Colon (tissue), 2 donors: ENCODE data around the gene TSKU.
"Not testable (repeated sequence)": the region's sequence is repeated elsewhere in the genome, so short reads cannot be mapped to it uniquely, and the experiment has no call there.

ENCODE experiments used
- FAIRE-seq: peaks from 2 replicates; lab custom pipeline; 2012; peaks lifted over from hg19 to GRCh38; lab: Jason Lieb, UNC
- donor health status: control.
- donor health status: control.

The TSKU gene

GRCh38 chr11:76783294-76783895, at the start of gene TSKU:
Gene TSKU (plus strand): TSS chr11:76783356. CDS start chr11:76795617, 12,261 bp downstream.
- no peak for FAIRE-seq

DNA sequence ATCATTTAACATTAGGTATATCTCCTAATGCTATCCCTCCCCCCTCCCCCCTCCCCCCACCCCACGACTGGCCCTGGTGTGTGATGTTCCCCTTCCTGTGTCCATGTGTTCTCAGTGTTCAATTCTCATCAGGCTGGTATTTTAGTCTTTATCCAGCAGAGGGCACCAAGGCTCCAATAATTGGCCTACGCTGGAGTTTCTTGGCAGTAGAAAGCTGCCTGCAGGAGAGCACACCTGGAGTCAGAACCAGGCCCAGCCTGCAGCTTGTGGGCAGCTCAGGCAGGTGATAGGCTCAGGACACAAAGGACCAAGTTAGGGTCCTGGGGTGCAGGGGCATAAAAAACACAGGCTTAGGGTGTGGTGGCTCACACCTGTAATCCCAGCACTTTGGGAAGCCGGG, 49.2 kb upstream of the TSKU start:
- FAIRE-seq: not testable (repeated sequence)

DNA sequence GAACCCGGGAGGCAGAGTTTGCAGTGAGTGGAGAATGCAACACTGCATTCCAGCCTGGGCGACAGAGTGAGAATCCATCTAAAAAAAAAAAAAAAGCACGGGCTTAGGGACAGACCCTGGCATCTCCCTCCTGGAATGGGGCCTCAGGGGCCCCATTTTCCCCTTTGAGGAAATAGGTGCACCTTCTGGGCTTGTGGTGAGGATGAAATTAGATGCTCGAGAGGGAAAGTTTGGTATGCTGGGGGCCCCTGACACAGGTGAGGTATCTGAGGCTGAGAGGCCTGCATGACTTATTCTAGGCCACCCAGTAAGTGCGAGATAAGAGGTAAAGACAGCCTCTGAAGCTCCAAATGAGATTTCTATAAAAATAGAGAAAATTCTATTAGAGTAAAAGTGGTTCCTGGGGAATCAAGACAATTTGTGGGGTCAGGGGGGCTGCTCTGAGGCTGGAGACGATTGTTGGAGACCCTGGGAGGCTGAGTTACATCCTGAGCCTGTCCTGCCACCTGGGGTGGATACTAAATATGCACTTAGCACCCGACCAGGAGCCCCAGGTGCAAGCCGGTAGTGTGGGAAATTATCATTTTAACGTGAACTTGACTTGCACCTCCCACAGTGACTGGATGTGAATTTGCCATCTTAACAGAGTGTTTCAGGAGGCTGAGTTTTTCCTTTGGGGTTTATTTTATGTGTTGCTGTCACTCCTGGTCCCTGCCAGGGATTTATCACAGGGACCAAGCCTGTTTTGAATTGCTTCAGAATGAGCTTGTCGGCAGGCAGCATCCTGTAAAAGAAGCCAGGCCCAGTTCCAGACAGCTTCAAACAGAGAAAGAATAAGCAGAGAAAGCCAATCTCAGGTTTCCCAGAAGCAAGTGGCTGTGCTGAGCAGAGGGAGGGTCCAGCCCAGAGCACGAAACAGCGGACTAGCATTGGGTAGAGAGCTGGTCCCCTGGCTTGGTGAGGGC, 48.4 kb upstream of the TSKU start:
- FAIRE-seq: no peak

GRCh38 chr11:76735841-76736240, 47.3 kb upstream of the TSKU start:
- FAIRE-seq: no peak

- no peak for FAIRE-seq
These were observed 46.9 kb upstream of the TSKU start for GRCh38 chr11:76736266-76736665.

GRCh38 chr11:76736773-76737495, 46.2 kb upstream of the TSKU start:
- FAIRE-seq: no peak

DNA sequence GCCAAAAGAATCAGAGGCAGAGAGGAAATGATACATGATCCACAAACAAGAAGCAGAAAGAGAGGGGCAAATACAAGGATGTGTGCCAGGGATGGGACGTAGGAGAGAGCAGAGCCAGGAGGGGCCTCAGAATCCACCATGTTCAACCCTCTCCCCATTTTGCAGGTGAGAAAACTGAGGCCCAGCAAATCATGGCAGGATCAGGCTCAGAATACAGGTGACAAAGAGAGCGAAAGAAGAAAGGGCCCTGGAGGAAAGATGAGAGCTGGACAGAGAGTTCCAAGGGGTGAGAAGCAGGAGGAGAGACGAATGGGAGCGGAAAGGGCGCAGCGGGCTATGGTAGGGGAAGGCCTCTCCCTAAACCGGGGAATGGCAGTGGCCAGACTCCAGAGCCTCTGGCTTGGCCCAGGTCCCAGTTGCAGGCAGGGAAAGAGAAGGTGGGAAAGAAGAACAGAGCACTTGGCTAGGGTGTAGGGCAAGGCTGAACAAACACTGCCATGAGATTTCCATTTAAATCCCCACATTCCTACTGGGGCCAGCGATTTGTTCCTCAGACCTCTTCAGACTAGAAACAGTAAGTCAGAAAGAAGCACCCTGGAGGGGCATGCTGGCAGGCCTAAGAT, 44.4 kb upstream of the TSKU start:
- no peak for FAIRE-seq

DNA sequence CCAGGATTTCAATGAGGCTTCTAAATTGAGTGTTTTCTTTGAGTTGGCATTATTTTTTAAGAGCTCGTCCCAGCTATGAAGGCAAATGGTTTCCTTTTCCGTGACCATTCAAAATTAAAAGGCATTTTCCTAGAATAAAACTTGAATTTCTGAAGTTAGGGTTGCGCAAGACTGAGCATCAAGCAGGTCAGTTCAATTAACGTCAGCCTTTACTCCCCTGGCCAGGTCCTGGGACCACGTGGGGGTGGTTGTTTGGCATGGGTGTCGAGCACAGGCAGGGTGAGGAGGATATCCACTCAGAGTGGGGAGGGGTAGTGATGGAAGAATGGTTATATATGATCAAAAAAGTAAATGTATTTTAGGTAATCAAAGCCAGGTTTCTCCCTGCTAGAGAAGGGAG, 43.4 kb upstream of the TSKU start:
- no peak for FAIRE-seq

DNA sequence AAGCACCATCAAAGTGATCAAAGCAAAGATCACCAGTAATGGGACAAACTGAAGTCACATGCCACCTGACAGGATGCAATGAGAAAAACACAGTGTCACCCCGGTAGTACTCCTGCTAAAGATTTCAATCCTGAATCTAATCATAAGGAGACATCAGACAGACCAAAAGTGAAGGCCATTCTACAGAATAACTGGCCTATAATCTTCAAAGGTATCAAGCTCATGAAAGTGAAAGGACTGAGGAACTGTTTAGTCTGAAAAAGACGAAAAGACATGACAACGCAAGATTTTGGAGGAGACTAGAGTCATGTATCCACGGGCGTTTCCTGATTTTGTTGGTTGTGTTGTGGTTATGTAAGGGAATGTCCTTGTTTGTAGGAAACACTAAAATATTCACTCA, 42.4 kb upstream of the TSKU start:
- no peak for FAIRE-seq

DNA sequence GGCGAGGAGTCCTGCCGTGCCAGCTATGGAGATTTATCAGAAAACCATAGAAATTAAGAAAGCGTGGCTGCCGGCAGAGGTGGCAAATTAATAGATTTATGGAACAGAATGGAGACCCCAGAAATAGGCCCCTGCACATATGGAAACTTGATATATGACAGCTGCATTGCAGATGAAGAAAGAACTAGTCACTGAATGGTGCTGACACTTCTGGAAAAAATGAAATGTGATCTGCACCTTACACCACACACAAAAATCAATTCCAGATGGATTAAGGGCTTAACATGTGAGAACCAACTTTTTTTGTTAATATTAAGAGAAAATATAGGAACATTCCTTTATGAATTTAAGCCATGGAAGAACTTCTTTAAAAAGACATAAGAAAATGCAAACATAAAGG, 40.3 kb upstream of the TSKU start:
- FAIRE-seq: no peak

- no peak for FAIRE-seq
These were observed 38.7 kb upstream of the TSKU start for GRCh38 chr11:76744186-76745043.

GRCh38 chr11:76745044-76745376, 38.1 kb upstream of the TSKU start:
- no peak for FAIRE-seq

DNA sequence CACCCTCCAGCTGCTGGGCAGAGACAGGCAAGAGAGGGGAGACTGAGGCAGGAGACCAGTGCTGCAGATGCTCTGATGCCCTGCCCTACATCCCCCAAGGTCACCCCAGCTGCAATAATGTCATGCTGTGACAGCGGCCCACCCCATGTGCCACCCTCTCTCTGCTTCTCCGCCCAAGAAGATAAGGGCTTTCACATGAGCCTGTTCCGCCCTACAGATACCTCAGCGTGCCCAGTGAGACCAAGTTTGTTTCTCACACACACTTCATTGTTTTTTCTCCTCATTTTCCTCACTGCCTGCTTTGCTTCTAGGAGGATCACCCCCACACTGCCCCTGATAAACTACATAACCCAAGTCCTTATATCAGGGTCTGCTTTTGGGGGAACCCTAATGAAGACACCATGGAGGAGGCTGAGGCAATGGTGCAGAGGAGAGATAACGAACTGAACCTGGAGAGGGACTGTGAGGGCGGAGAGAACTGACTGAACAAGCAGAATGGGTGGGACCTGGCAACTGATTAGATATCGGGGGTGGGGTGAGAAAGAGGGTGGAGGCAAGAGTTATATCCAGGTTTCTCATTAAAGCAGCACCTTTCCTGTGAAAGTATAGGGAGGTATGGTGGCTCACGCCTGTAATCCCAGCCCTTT, 37.5 kb upstream of the TSKU start:
- FAIRE-seq: no peak

- no peak for FAIRE-seq
These were observed 35.8 kb upstream of the TSKU start for GRCh38 chr11:76747153-76747914.

DNA sequence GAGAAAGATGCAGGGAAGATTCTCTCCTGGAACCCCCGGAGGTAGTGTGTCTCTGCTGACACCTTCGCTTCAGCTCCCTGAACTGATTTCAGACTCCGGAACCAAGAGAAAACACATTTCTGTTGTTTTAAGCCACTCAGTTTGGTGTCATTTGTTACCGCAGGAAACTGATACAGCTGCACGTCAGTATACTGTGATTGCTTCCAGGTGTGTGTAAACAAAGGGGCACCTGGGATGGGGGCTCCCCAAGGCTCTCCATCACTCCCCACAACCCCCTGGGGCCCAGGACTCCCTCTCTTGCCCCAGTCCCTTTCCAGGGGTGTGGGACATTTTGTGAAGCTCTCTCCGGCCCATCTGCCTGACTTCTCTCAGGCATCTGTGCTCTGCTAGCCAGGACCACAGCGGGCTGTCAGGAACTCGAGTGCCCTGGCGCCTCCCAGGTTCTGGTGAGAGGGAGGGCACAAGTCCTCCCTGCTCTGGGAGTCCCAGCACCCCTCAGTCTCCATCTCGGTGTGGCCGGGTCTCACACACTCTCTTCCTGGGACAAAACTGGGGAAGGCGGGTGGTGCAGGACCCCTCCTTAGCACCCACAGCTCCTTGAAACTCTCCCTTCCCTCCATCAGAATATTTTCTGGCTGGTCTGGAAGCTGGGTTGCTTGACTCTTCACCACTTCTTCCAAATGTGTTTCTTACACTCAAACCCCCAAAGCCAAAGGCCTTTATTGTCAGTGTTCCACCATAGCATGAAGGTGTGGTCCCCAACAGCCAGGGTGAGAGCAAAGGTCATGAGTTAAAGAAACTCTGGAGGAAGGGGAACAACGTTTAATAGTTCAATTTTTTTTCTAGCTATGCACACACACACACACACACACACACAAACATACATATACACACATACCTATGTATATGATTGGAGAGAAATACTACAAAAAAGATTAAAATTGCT, 35.0 kb upstream of the TSKU start:
- FAIRE-seq: no peak

DNA sequence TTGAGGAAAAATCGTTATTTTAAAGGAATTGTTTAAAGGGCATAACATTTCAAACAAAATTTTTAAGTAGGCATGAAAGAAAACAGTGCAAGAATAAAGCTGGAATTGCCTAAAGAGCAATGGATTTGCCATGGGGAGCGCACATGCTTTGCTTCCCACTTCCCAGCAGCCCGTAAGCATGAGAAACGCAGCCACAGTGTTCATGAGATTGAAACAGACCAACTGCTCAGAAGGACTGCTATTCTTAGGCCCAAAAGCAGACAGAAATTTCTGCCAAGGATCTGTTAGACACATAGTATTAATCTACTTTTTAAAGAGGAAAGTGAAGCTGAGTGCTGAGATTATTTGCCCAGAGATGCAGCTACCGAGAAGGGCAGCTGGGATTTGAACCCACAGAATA, 34.2 kb upstream of the TSKU start:
- FAIRE-seq: no peak

- FAIRE-seq: no peak
These were observed 33.1 kb upstream of the TSKU start for GRCh38 chr11:76750067-76750466.

GRCh38 chr11:76750746-76751145, 32.4 kb upstream of the TSKU start:
- no peak for FAIRE-seq
